GM21529 (cell line): ENCODE data around the gene ZNF14.
"Not testable (repeated sequence)": the region's sequence is repeated elsewhere in the genome, so short reads cannot be mapped to it uniquely, and the experiment has no call there.

Source experiments
- ATAC-seq: cut with Tn5 transposase; IDR thresholded peaks from one replicate; pipeline ENCODE4 v1.9.1; 2021; ENCODE audit not compliant: unreplicated experiment

Gene ZNF14

DNA sequence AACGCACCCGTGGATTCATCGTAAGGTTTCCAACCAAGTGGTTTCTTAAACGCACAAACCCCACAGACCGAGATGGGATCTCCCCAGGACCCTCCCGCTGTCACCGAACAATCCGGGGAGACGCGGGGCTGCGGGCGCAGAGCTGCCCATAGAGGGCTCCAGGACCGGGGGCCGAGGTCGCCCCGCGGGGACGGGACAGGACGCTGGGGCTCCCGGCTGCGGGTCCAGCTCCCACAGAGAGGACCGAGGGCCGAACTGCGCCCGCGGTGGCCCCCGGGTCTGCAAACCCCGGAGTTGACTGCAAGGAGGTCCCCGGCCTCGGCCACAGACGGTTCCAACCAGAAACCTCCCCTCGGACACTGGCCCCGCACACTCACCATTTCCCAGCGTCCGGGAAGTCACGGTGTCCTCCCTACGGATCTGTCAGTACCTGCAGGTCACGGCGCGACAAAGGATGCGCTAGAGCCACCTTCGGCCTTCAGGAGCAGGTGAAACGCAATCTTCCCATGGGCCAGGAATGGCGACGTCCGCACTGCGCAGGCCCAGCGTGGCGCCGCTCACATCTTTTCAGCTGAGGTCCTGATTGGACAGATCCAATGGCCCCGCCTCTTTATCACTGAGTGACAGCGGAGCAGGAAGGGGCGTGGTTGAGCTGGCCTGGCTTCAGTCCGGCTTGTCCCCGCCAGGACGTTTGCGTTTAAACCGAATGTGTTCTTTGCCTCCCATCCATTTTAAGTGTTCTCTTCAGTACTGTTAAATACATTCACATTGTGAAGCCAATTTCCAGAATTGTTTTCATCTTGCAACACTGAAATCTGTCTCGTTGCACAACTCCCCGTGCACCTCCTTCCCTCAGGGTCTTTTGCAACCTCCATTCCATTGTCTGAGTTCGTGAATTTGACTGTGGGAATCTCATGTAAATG lies at the start of gene ZNF14:
Gene ZNF14, minus strand, starts transcription at position 534 of the 923 bp plus-strand sequence. Its CDS starts 154 bp downstream, at position 380.
- ATAC-seq, result peak; percentile 100

DNA sequence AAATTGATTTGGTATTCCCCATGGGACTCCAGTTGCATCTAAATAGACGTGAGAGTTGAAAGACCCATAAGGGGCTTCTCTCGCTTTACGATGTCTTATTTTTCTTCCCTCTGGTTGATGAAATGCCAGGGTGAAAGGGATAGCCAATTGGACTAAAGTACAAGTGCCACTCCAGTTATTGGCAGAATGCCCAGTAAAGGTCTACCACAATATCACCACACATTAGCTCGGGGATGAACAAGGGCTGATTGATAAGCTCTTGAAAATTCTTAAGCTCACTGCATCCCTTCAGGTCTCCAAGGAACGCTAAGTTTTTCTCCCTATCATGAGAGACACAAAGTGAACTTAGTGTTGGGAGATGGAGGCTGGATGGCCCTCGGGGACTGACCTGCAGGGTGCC lies 48.9 kb upstream of the ZNF14 start:
- ATAC-seq, result not testable (repeated sequence)

GRCh38 chr19:19778666-19779065 lies 45.8 kb upstream of the ZNF14 start:
- no peak for ATAC-seq

DNA sequence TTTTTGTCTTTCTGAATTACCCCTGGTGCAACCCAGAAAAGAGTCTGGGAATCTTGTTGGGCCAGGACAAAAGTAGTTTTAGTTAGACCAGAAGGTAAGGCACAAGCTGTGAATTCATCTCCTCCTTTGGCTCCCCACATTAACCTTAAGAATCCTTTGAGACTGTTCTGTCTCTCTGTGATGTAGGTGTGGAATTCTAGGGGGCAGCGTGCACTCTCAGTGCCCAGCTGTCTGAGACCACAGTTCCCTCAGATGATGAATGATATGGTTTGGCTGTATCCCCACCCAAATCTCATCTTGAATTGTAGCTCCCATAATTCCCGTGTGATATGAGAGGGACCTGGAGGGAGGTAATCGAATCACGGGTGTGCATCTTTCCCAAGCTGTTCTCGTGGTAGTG lies 44.8 kb upstream of the ZNF14 start:
- no peak for ATAC-seq

DNA sequence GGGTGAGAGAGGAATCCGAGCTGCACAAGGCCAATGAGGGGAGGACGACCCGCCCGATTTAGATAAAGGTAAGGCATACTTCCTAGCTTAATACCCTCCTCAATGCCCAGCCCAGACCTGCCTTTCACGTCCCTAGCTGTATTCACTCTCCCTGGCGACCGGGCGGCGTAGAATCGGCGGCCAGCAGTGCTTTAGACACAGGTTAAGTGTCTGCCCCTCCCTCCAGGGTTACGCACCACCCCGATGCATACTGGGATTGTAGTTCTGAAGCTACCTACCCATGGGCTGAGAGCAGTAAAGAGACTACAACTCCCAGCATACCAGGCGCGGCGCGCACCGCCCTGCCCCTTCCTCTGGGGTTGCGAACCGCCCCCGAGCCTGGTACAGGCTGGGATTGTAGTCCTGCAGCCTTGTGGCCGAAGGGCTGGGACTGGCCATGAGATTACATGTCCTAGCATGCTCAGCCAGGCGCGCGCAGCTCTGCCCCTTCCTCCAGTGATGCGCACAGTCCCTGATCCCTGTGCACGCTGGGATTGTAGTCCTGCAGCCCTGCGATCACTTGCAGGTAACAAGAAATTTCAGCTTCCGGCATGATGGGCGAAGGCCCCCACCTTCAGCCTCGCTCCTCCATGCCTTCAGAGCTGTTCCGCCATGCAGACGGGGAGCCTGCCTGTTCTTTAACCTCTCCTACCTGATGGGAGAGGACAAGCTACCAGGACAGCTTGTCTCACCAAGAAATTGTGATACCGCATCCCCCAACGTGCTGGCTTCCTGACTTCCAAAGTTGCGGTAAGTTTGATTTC lies 43.5 kb upstream of the ZNF14 start:
- ATAC-seq, result peak; percentile 97

- ATAC-seq, result peak; percentile 27
Measured at GRCh38 chr19:19775891-19776205, 42.9 kb upstream of the ZNF14 start.

DNA sequence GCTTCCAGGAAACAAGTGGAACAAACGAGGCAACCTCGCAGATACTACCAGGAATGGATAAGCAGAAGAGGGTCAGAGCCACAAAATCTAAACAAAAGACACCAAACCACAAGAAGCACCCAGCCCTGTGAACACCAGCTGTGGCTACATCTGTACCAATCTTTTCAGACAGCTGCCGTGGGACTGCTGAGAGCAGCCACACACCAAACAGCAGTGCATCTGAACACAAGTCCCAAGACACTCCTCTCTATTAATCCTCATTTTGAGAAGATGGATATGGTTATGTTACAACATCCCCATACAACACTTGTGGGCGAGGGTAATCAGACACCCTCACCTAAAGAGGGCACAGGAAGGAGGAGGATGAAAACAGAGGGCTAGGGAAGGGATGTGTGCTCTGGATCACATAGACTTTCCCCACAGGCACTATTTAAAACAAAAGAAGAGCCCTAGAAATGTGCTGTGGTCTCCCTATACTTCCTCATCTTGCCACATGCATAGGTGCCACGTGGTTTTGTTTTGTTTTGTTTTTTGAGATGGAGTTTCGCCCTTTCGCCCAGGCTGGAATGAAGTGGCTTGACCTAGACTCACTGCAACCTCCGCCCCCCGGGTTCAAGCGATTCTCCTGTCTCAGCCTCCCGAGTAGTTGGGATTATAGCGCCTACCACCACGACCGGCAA lies 41.6 kb upstream of the ZNF14 start:
- ATAC-seq, result no peak

DNA sequence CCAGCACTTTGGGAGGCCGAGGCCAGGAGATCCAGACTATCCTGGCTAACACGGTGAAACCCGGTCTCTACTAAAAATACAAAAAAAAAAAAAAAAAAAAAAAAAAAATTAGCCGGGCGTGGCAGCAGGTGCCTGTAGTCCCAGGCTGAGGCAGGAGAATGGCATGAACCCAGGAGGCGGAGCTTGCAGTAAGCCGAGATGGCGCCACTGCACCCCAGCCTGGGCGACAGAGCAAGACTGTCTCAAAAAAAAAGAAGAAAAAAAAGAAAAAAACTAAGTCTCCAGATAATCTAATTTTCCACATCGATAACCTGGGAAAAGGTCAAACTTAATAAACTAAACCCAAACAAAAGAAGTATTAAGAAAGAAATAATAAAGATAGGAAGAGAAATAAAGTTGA lies 39.1 kb upstream of the ZNF14 start:
- not testable (repeated sequence) for ATAC-seq

- not testable (repeated sequence) for ATAC-seq
Measured at GRCh38 chr19:19769971-19770370, 37.1 kb upstream of the ZNF14 start.

DNA sequence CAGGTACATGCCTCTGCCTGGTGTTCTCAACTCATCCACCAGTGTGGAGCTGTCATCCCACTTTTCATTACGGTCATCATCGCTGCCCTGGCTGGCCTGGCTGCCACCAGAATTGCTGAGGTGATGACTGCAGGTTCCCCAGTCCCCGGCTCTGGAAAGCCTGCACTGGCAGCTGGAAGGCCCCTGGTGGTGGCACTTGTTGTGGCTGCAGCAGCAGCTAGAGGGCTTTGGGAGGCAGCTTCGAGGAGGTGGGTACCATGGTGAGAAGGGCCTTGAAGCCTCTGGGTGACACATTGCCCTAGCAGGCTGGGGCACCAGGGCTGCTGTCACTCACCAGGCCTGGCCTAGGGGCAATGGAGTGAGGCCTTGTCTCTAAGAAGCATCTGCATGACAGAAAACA lies 25.3 kb upstream of the ZNF14 start:
- ATAC-seq, result no peak

DNA sequence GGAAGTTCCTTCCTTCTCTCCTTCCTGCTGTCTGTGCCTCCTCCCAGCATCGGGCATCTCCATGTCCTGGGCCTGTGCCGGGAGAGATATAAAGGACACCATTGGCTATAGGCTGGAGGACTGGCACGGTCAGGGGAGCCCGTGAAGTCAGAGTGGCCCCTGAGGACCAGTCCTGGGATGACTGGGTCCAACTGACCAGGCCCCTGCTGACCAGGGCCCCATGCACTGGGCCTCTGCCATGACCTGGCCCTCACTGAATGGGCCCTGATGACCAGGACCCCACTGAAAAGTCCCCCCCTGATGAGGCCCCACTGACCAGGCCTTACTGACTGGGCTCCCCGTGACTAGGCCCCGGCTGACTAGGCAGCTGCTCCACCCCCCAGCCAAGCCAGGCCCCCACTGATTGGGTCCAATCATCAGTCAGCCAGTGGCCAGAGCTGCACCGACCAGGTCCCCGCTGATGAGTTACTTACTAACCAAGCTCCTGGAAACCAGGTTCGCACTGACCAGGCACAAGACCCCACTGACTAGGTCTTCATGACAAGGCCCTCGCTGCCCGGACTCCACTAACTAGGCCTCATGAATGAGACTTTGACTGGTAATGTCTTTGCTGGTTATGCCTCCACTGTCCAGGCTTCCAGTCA lies 20.0 kb upstream of the ZNF14 start:
- ATAC-seq, result no peak

DNA sequence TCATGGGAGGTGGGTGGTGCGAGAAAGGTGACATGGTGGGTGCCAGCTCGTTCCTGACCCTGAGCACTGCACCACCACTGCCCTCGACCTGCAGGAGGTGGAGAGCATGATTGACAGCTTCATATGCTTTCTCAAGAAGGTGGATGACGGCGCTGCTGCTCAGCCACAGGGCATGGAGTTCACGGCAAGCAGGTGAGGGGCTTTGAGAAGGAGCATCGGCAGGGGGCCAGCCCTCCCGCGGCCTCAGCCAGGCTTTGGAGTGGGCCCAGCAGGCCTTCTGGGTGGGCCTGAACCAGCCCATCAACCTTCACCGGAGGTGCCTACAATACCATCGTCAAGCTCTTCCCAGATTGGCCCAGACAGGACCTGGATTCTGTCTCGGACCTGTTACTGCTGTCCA lies 18.9 kb upstream of the ZNF14 start:
- no peak for ATAC-seq

DNA sequence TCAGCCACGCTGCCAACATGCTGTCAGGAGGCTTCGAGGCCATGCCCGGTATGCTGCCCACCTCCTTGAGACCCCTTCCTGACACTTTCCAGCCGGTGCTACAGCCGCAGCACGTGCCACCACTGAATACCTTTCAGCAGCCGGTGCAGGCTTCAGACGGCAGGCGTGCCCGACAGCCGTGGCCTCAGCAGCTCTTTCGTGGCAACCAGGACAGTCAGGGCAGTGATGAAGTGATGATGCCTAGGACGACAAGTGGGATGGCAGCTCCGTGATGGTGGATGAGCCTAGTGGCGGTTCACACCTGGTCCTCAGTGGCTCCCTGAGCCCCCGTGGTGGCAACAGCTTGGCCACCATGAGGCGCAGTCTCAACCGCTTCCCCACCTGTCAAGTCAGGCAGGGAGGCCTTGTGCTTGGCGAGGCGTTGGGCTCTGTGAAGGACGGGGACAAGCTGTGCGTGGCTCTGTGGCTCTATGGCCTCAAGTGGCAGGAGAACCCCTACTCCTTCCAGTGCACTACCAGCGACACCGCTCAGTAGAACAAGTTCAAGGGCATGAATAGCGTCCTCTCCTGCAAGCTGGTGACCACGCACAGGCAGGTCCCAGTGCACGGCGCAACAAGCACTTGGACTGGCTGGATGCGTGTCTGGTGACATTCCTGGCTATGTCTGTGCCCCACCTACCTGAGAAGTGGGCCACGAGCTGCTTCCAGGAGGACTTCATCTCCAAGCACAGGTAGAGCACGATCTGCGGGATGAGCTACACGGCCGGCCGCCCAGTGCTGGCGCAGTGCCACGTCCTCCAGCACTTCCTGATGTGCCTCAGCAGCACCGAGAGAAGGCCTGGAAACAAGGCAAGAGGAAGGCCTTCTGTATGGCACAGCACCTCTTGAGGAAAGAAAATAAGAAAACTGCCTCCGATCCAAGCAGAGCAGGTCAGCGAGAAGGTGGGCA lies 18.2 kb upstream of the ZNF14 start:
- no peak for ATAC-seq

GRCh38 chr19:19749908-19750841 lies 17.3 kb upstream of the ZNF14 start:
- no peak for ATAC-seq

GRCh38 chr19:19749117-19749907 lies 16.4 kb upstream of the ZNF14 start:
- no peak for ATAC-seq

- ATAC-seq, result no peak
Measured at GRCh38 chr19:19748249-19748938, 15.5 kb upstream of the ZNF14 start.
